Breast epithelium (tissue), 3 donors: ENCODE results near the gene ZIM2.

ENCODE experiments used
- CTCF ChIP-seq, 3 donors: fragments of 450-650 bp; IDR thresholded peaks; one replicate each; pipeline ENCODE4 v1.5.1; 2016 to 2017; ENCODE audit warnings: antibody characterized with exemption in 3 of 3, mild to moderate bottlenecking in 3 of 3, moderate library complexity in 3 of 3
- POLR2A ChIP-seq: fragments of 450-650 bp; IDR thresholded peaks from one replicate; pipeline ENCODE4 v1.6.1; 2016; ENCODE audit warnings: antibody characterized with exemption, mild to moderate bottlenecking, moderate library complexity
- POLR2AphosphoS5 ChIP-seq, 3 donors: sonication (generic); formaldehyde crosslinking; IDR thresholded peaks; one replicate each; pipeline ENCODE4 v1.6.1; 2017; ENCODE audit warnings: antibody characterized with exemption in 3 of 3

DNA sequence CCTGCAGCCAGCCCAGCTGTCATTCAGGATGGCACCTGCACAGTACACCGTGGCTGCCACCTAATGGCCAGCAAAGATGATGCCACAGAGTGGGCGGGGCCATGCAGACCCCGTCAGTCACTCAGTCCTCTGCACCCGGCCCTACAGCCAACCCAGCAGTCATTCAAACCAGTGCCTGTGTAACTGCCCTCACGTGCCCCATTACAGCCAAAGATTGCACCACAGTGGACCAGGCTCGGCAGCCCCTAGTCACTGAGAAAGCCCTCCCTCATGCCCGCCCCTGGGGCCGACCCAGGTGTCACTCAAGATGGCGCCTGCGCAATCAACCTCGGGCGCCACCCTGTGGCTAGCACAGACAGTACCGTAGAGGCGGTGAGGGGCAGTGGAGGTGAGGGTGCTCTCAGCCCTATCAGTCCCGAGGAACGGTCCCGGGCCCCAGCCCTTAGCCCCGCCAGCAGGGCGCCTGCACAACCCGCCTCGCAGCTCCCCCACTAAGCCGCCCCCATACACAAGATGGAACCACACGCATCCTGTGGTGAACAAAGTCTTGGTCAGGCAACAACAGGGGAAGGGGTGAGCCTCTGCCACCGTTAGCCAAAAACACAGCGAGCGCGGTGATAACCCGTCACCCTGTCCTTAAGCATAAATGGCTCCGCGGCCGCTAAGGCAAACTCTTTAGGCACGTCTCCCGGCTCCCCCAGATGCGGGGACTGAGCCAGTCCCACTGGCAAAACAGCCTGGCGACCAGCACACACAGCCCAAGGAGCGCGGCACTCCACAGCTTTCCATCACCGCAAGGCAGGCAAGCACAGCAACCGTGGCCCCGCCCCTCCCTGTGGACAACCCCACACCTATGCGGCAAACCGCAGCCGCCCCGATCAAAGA is 2.3 kb downstream of the ZIM2 start:
- TF ChIP-seq POLR2AphosphoS5 (IDR thresholded peaks at IDR 0.05) (peak in 1 of 3 donors; percentile 43), CTCF (IDR thresholded peaks at IDR 0.05) (peak; percentile 23 to 54 (median 25)), POLR2A (no peak)
